ENCODE data around the gene KDM6B.
A peak's percentile ranks its signal among the peaks of the same experiment; 100 is the strongest.

KDM6B gene

DNA sequence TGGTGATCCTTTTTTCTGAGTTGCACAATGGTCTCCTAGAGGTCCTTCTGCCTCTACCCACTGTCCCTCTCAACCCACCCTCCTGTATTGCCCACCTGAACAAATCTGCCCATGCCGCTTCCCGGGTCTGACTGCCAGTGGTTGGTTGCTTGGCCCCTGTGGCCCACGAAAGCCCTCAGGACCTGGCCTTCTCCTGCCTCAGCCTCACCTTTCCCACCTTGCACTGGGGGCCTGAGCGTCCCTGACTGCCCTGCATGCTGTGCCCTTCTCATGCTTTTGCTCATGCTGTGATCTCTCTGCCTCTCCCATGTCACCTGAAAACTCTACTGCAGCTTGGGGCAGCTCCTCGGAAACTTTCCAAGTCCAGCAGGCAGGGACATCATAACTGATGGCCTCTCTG lies 13.8 kb upstream of the KDM6B start:
- no peak for DNase-seq (ENCODE audit: low read depth)

DNA sequence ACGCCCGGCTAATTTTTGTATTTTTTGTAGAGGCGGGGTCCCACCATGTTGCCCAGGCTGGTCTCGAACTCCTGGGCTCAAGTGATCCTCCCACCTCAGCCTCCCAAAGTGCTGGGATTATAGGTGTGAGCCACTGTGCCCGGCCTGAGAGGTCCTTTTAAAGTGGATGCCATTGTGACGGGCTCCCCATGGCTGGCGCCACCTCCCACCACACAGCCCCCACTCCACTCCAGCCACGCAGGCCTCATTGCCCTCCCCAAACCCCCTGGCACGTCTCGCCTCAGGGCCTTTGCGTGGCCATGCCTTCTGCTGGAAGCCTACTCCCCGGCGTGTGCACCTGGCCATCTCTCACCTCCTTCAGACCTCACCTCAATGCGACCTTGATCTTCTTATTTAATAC lies 11.9 kb upstream of the KDM6B start:
- DNase-seq (ENCODE audit: low read depth), result no peak

DNA sequence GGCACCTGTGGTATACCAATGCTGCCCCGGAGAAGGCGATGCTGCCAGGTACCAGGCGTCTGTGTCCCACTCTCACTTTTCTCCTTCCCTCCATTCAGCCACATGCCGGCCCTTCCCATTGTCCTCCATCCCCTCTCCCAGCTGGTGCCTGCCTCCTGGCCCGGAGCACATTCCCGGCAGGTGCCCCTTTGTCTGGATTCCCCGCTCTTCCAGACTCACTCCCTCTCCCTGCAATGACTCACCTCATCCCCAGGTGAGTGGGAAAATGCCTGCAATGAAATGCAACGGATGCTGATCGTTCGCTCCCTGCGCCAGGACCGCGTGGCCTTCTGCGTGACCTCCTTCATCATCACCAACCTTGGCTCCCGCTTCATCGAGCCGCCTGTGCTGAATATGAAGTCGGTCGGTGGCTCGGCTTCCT lies 10.4 kb upstream of the KDM6B start:
- no peak for DNase-seq (ENCODE audit: low read depth)

DNA sequence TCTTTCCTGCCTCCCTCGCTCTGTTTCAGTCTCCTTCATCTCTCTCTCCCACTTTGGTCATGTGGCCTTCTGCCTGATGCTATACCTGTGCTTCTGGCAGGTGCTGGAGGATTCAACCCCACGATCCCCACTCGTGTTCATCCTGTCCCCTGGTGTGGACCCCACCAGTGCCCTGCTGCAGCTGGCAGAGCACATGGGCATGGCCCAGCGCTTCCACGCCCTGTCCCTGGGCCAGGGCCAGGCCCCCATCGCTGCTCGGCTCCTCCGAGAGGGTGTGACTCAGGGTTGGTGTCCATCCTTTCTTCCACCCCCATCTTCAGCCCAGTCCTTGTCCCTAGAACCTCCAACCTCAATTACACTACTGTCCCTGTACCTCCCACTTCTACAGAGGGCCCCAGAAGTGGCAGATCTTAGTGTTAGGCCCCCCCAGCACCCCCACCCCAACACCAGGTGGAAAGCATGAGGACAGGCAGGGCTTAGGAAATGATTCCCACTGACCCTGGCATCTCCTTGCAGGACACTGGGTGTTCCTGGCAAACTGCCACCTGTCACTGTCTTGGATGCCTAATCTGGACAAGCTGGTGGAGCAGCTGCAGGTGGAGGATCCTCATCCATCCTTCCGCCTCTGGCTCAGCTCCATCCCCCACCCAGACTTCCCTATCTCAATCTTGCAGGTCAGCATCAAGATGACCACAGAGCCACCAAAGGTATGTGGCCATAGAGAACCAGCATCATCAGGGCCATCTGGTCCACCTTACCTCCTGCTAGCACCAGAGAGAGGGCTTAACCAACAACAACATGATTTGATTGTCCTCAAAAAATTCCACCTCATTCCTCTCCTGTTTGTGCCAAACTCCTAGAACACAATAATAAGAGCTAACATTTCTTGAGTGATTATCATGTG lies 9.7 kb upstream of the KDM6B start:
- DNase-seq (ENCODE audit: low read depth), result no peak

DNA sequence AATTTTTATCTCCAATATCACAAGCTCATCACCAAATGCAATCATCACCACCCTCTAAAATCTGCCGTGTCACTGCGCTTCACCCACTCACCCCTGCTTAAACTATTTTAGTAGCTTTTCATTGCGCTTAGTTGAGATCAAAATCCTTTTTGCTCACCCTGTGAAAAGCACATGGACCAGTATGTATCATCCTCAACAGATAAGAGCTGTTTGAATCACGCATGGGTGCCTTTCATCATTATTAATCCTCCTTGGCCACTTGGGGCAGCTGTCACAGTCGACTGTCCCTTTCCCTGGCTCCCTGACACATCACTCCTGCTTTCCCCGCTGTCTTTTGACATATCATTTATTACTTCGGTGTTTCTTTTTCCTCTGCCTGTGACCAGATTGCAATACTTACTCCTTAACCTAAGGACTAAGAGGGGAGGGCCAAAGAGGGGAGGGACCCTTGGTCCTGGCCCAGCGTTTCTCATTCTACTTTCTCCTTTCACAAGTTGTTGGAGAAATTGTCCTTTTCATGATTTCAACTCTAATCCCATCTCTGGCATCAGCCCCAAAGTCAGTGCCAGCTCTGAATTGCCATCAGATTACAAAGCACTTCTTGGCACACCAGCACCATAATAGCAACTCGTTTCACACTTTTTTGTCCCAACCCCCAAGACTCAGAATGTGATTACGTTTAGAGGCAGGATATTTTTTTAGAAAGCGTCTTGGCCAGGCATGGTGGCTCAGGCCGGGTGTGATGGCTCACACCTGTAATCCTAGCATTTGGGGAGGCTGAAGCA lies 8.6 kb upstream of the KDM6B start:
- DNase-seq (ENCODE audit: low read depth), result no peak

DNA sequence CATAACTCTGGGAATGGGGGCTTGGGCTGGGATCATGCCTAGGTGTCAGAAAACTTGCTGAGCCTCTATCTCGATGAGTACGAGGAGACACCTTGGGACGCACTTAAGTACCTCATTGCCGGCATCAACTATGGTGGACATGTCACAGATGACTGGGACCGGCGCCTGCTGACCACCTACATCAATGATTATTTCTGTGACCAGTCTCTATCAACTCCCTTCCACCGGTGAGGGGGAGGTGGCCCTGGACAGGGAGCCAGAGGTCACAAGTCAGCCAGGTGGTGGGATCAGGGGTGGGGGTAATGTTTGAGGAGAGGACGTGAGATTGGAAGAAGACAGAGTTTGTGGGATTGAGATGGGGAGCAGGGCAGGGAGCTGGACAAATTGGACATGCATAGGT lies 3.4 kb upstream of the KDM6B start:
- DNase-seq (ENCODE audit: low read depth), result no peak

DNA sequence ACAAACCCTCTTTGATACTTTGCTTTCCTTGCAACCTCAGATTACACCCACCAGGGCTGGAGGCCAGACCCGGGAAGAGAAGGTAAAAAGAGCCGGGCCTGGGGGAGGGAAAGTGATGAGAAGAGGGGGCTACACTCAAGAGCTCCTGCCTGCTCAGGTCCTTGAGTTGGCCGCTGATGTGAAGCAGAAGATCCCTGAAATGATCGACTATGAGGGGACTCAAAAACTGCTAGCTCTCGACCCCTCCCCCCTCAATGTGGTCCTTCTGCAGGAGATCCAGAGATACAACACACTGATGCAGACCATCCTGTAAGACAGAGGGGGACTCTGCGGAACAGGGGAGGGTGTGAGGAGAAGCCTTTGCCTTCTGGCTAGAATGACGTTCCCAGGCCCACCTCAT lies 2.8 kb upstream of the KDM6B start:
- no peak for DNase-seq (ENCODE audit: low read depth)

DNA sequence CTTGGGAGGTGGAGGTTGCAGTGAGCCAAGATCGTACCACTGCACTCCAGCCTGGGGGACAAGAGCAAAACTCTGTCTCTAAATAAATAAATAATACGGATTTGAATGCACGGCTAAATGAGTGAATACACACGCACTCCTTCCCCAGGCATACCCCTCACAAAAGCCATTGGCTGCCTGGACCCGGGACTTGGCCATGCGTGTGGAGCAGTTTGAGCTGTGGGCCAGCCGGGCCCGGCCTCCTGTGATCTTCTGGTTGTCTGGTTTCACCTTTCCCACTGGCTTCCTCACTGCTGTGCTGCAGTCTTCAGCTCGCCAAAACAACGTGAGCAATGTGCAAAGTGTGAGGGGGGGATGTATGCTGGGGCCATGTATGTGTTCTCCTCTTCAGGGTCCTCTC lies 1.6 kb upstream of the KDM6B start:
- no peak for DNase-seq (ENCODE audit: low read depth)

DNA sequence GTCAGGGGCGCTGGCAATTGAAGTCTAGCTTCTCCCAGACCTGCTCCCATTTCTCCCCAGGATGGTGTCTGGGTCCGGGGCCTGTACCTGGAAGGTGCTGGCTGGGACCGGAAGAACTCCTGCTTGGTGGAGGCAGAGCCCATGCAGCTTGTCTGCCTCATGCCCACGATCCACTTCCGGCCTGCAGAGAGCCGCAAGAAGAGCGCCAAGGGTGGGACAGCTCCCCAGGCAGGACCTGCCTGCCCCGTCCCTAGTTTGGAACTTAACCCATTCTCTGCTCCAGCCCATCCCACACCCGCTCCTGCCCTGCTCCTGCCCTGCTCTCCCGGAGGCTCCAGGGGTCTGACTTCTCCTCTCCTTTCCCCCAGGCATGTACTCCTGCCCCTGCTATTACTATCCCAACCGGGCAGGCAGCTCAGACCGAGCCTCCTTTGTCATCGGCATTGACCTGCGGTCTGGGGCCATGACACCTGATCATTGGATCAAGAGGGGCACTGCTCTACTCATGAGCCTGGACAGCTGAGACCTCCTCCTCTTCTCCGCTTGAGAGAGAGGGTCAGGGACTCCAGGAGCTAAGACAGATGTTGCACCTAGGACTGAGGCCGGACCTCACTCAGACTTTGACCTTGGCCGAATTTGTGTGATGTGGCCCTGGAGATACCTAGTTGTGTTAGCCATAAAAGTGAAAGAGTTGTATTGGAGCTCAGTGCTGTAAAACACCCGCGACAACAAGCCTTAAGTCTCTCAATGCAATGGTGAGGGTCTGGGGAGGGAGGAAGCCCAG lies 814 bp upstream of the KDM6B start:
- DNase-seq (ENCODE audit: low read depth), result no peak

DNA sequence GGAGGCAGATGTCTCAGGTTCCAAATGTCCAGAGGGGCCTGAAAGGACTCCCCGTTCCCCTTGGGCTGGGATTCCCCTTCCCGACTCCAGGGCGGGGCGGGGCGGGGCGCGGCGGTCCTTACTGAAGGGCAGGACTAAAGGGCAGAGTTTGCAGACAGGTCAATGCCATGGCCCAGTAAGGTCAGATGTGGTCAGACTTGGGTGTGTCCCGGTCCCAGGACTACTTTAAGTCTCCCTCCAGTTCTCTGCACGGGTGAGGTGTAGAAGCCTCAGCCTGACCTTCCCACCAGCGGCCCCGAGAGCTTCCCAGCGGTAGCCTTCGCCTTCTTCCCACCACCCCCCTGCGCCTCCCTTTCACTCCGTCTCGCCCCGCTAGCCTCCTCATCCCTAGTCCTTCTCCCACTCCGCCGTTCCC lies 532 bp downstream of the KDM6B start:
- no peak for DNase-seq (ENCODE audit: low read depth)

DNA sequence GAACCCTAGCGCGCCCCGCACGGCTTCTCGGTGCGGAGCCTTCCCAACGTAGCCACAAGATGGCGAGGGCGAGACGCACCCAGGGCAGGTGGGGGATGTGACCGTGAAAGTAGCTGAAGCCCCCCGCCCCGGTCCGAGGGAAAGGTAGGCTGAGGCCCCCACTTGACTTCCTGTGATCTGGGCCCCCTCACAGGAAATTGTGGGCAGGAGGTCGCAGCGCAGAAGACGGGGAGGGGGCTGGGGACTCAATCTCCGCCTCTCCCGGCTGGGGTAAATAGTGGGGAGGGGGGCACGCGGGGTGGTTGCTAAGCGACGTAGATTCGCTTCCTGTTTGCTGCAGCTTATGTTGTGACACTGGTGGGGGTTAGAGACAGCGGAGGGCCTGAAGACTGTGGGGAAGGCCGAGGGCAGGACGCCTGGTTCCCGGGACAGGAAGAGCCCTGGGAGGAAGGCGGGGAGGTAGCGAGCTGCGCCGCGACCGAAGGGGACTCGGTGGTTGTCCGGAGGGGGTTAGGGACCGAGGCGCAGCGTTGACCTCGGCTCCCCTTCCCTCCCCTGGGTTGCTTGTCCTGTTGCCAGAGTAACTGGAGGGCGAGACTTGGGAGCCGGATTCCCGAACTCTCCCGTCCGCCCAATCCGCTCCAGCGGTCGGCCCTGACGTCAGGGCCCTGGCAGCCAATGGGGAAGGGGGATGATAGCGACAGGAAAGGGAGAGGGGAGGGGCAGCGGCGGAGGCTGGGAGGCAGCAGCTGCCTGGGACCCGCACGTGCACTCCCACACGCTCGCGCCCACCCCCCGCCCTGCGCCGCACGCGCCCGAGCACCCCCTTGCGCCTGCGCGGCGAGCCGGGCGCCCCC lies 1.2 kb downstream of the KDM6B start:
- peak; percentile 82 for DNase-seq (ENCODE audit: low read depth)

DNA sequence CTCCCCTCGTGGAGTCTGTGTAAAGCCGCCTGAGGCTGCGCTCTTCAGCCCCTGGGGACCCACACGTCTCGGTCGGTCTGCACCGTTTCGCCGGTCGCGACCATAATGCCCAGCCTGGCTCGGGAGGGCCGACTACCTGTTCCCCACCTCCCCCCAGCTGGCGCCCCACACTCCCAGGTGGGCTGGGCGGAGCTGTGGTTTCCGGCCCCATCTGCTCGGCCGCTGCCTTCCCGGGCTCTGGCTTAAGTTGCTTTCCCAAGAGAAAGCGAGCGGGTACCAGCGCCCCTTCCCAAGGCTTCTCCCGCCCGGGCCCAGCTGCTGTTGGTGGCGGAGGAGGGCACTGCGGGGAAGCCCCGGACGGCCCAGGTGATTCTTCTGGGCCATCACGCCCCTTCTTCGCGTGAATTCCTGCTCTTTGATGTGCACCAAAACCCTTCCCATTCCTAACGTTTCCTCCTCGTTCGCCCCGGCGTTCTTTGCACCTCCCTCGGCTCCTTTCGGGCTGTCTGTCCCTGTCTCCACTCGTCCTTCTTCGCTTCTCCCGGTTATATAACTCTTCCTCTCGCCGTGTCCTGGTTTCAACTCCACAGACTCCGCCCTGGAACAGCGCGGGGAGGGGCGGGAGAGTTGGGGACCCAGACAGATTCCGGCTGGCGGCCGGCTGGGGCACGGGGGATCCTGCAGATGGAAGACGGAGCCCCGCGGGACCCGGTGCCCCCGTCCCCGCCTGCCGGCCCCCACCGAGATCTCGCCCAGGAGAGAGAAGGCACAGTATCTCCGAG lies 2.0 kb downstream of the KDM6B start:
- DNase-seq (ENCODE audit: low read depth), result no peak

DNA sequence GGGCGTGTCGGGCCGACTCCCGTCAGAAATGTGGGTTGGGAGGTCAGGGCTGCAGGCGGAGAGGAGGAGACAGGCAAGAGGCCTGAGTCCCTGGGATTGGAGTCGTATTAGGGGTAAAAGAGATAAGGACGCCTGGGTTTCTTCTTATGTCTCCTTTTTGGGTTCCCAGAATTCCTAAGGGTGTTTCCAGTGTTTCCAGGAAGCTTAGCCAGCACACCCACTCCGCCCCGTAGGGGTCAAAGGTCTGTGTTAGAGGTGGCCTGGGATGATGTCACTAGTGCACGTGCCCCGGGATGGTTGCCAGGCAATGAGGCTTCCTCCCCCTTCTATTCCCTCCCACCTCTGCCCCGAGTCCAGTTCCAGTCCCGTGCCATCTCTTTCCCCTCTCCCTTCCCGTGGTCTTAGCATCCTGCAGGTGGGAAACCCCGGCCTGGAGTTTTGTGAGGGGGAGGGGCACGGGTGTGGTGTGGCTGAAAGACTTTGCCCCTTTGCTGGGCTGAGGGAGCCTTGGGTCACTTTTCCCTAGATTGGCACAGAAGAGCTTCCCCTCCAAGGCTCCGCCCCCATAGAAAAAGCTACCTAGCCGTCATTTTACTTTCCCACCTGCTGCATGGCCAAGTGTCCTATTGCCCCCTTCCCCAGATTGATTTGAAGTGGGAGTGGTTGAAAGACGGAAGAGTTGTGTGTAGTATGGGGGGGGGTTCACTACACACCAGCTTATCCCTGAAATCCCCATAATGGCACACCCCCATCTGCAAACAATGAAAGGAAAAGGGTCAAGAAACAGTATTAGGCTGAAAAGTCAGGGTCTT lies 2.8 kb downstream of the KDM6B start:
- DNase-seq (ENCODE audit: low read depth), result peak; percentile 46

DNA sequence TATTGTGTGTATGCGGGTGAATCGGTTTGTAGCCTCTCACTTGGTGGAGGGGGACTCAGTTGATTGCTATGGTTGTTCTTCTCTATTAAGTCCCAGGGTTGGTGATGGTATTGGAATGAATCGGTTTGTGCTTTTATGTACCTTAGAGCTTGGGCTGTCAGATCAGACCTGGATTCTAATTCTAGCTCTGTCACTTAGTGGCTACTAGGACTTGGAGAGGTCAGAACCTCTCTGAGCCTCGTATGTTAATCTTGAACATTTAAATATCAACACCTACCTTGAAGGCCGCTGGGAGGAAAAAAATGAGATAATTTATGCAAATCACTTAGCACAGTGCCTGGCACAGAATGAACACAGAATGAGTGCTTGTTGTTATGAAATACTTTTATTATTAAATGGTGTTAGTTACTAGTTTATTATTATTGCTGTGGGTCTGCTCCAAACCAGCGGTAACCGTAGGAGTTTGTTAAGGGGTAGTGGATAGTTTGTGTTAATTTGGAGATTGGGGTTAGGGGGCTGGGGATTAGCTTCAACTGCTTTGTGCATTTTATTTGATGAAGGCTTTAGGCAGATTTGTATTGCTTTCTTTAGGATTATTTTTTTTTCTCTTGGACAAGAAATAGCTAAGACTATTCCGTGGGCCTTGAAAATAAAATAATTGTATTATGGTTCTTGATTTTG lies 3.5 kb downstream of the KDM6B start:
- DNase-seq (ENCODE audit: low read depth), result no peak

DNA sequence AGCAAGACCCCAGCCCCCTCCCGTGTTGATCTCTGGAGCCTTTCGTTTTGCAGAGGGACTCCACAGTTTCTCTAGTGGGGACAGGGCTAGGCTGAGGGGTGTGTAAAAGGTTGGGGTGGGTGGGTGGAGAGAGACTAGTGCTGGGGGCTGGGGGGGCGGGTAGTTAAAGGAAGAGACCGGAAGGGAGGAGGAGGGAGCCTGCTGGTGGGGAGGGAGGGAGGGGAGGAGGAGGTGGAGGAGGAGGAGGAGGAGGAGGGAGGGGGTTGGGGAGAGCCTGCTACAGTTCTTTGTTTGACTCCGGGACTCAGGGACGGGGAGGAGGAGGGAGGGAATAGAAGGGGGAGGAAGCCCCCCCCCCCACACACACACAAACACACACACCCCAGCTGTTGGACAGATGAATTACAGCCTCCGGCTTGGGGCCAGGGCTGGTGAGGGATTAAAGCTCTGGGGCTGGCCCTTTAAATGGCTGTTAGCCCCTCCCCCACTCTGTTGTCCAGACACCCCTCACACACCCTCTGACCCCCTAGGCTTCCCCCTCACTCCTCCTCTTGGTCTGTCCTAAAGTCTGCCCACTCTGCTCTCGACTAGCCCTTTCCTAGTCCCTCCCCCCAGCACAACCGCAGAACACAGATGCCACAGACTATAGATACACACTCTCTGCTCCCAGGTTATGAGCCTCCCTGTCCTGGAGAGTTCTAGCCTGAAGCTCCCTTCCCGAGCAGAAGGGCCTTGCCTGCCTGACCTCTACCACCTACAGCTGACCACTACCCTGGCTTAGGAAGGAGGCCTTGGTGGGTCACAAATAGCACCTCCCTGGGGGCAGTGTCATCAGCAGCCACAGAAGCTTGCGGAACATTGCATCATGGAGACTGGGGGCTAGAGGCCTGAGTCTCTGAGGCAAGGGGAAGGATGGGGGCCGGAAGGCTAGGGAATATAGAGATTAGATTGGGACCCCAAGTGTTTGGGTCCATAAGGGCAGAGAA lies 4.4 kb downstream of the KDM6B start:
- DNase-seq (ENCODE audit: low read depth), result no peak

DNA sequence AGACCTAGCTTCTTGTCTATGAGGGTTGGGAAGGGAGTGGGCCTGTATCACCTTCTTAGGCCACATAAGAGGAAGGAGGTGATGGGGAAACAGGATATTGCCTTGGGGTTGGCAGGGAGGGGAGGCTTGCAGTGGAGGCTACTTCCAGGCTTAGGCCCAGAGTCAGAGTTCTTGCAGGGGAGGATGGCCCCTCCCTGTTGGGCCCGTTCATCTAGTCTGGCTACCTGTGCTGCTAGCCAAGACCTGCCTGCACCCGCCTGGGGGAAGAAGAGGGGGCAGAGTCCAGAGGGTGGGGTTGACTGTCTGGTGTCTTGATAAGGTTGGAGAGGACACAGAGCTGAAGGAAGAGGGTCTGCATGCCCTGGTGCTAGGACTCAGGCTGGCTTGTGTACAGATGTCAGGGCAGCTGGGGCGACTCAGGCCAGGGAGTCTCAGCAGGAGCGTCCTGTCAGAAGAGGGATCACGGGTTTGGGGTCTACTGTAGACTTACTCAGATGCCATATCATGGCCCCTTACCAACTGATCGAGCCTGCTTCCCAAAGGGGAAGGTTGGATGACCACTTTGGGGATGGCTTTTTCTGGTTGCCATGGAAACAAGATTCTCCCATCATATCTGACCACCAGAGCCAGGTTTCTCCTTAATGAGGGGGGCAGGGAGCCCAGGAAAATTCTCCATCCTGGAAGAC lies 5.3 kb downstream of the KDM6B start:
- no peak for DNase-seq (ENCODE audit: low read depth)

DNA sequence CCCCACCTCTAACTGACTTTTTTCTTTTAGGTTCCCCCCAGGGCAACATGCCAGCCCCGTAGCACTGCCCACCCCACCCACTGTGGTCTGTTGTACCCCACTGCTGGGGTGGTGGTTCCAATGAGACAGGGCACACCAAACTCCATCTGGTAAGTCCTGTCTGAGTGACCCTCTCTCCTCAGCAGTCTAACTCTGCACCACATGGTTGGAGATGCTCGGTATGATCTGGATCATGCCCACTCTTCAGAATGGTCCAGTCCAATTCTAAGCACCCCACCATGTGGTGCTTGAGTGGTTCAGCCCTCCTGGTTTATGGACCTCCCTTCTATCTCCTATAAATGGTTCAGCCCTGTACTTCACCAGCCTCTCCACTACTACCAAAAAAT lies 5.9 kb downstream of the KDM6B start:
- no peak for DNase-seq (ENCODE audit: low read depth)

DNA sequence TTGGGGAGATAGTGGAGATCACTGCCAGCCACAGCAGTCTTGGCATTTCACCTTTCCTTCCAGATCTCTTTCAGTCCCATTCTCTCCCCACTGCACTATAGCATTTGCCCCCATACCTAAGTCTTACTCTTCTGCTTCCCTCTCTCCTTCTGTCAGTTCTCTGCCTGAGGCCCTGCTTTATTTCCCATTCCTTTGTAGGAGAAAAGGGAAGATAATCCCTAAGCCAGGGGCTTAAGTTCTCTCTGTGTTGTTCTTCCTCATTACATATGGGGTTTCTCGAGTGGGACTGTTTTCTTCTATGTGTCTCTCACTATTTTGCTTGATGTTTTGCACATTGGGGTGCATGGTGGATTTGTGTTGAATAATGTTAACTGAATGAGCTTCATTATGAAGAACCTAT lies 6.4 kb downstream of the KDM6B start:
- DNase-seq (ENCODE audit: low read depth), result no peak

All from stimulated activated CD8-positive, alpha-beta memory T cell treated with anti-CD3 and anti-CD28 coated beads, Interleukin-4, amount 100 ng/mL, for 24 hours (primary cell).